AG20443 (cell line): ENCODE measurements around the gene SHROOM4.

Experiments used
- DNase-seq: peaks from one replicate; pipeline ENCODE4 v3.0.0; 2012; ENCODE audit warnings: low spot score, mixed read lengths

Gene SHROOM4

DNA sequence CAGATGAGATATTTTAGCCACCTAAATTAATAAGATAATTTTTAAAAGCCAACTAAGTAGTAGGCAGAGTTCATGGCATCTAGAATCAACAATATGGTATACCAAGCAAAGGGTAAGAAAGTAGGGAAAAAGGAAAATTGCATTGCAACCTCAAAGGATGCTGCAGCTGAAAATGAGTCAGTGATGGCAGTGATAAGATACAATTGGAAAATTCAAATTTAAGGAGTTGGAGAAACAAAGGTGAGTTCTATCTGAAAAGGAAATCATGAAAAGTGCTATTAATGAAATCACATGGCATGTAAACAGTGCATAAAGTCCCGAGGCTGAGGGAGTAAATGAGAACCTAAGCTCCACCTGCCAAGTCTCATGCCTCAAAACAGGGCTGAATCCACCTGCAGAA is 33.9 kb downstream of the SHROOM4 start:
- DNase-seq, result no peak

DNA sequence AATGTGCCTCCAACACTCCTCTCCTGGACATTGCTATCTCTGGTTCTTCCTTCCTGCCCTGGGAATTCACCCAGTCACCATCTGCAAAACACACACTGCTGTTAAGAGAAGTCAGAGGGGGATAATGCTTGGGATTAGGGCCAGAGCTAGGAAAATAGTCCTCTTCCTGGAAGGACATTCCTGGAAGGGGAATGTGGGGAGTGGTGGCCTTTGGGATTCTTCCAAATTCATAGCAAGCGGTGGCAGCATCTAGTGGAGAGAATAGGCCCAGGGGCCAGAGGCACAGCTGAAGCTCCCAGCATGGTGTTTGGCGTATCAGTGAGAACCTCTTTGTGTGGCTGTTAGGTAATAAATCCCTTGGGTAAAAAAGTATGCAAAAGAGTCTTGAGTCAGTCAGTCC is 34.3 kb downstream of the SHROOM4 start:
- peak; percentile 10 for DNase-seq

DNA sequence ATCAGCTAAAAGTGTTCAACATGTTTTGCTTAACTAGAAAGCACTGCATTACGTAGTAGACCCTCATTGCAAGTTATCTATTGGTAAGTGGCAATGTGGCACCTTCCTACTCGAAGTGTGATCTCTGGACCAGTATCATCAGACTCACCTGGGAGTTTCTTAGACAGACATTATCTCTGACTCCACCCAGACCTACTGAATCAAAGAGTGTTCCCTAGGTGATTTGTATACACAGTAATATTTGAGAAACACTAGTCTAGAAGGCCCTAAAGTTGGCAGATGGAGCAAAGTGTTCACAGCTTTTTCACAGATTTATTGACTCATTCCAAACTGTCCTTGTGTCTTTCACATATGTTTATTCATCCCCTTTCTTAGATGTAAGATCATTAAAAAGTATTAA is 35.7 kb downstream of the SHROOM4 start:
- no peak for DNase-seq

DNA sequence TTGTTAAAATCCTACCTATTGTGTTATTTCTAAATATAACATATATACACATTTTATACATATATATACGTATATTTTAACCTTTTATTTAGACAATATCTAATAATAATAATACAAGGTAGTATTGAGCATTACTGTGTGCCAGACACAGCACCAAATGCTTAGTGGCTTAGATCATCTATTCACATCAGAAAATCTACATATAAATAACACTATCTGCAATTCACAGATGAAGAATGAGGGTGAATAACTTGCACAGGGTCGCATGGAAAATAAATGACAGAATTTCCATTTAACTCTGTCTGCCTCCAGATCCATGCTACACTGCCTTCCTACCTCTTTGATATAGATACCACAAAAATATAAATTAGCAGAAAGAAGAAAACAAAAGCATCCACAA is 37.7 kb downstream of the SHROOM4 start:
- DNase-seq, result no peak

DNA sequence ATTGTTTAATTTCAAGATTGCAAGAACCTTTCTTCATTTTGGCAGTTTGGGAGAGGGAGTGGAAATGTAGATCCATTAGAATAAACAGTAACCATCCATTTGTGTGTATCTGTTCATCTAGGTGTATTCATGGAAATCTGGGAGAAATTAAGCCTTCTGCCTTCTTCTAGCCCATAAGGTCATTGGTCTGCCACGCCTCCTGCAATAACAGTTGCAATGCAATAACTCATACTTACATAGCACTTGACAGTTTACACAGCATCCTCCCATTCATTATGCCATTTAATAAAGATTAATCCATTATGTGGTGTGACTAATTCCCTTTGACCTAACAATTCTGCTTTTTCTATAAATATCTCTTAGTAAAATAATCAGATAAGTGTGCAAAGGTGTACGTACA is 42.6 kb downstream of the SHROOM4 start:
- DNase-seq, result no peak

DNA sequence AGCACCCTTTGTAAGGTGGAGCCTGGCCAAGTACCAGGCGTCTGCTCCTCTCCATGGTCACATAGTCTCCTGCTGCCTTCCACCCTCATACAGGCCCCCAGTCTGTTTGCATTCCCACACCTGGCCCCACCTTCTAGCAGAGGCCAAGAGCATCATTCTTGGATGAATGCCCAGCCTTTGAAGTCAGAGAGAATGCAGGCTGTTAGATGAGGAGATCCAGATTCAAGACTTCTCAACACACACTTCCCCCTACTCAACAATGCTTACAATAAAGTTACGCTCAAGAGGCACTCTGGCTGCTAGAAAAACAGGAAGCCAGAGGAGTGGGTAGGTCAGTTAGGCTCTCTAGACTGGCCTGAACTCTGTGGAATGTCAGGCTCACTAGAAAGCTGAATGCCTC is 43.3 kb downstream of the SHROOM4 start:
- DNase-seq, result no peak

DNA sequence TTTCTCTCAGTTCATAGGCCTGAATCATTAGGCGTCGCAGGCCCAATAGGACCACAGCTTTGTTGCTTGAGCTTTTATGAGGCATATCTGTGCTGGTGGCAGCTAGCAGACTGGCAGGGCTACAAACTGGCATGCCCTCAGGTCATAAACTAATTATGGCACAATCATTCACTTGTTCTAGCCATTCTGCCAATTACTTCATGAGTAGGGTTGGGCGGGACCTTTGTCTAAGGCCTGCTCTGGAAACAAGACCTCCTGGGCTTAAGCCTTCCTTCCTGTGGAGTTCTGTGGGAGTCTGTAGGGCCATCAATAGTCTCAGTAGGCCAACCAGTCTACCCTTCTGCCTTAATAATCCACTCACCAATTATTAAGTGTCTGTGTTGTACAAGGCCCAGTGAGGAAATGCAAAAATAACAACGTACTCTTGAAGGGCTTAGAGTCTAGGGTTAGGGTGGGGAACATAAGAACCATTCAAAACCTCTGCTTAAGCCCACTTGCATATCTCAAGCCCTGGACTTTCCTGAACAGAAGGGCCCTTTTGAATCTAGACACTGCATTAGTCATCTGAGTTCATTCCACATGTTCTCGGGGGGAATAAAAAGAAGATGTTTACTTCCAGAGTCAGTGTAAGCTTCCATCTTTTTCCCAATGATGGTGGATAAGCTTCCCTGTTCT is 44.5 kb downstream of the SHROOM4 start:
- DNase-seq, result no peak

DNA sequence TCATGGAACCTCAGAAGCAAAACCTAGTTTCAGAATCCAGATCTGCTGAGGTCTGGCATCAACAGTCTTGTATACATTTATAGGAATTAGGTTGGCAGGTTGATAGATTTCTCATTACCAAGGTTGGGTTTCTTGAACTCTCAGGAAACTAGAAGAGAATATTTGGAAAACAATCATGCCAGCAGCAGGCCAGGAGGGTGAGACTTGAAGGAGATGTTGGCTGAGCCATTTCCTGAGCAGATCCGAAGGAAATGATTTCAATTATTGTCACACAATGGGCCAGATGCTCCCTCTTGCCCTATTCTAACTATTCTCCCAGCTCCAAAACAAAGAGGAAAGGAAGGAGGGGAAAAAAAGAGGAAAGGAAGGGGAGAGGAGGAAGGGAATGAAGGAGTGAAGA is 45.2 kb downstream of the SHROOM4 start:
- no peak for DNase-seq

DNA sequence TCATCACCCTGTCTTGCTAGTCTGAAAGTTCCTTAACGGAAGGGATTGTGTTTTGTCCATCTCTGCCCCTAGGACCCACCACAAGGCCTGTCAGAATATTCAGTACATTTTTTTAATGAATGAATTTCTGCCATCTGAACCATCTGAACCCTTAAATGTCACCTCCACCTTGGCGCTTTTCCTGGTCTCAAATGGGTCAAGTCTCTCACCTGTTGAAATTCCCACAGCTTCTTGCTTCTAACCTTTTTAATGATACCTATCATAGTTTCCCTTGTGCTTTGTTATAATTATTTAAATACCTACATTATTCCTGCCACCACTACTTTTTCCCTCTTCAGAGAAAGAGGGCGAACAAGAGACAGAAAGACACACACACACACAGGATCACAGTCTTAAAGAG is 48.0 kb downstream of the SHROOM4 start:
- no peak for DNase-seq

DNA sequence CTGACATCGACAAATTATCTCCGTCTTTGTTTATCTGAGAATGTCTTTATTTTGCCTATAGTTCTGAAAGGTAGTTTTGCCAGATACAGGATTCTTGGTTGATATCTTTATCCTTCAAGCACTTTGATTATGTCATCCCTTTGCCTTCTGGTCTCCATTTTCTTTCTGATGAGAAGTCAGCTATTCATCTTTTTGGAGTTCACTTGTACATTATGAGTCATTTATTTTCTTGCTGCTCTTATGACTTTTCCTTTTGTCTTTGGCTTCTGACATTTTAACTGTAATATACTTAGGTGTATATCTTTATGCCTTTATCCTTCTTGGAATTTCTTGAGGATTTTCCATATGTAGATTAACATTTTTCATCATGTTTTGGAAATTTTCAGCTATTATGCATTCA is 51.4 kb downstream of the SHROOM4 start:
- DNase-seq, result no peak

DNA sequence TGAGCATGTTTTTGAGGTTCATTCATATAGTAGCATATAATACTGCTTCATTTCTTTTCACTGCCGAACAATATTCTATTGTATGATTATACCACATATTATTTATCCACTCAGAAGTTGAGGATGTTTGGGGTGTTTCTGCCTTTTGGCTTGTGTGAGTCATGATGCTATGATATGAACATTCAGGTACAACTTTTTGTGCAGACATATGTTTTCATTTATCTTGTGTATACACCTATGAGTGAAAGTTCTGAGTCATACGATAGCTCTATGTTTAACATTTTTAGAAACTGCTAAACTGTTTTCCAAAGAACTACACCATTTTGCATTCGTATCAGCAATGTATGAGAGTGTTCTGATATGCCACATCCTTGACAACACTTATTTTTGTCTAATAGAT is 57.7 kb downstream of the SHROOM4 start:
- no peak for DNase-seq

DNA sequence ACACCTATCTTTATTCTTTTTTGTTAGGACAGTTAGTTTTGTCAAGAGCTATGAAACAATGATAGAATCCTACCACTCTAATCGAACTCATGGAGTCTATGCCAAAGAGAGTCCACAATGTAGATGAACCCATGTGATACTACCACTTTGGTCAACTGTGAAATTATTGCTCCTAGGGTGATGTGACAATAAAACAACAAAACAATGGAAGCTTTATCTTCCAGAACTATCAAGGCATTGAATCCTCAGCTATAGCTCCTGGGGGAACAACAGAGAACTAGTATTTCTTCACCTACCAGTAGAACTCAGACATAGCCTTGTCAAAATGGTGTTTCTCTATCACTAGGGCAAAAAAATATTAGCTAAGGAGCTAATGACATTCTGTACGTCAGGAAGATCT is 62.9 kb downstream of the SHROOM4 start:
- DNase-seq, result no peak

DNA sequence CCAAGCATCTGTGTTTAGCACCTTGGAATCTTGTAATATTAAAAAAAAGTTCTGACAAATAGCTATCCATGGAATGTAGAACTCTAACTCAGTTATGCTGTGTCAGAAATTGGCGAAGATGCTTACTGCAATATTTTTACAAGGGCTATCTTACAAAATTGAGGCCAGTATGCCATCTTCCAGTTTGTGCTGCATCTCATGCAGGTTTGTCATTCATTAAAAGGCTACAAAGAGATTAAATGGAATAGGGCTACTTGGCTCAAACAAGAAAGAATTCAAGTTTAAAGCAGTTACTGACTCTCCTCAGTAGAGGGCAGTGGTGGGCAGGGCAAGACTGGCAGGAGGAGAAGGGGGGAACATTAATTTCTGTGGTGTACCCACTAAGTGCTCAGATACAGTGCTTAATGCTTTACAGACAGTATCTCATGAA is 66.5 kb downstream of the SHROOM4 start:
- DNase-seq, result peak; percentile 31

DNA sequence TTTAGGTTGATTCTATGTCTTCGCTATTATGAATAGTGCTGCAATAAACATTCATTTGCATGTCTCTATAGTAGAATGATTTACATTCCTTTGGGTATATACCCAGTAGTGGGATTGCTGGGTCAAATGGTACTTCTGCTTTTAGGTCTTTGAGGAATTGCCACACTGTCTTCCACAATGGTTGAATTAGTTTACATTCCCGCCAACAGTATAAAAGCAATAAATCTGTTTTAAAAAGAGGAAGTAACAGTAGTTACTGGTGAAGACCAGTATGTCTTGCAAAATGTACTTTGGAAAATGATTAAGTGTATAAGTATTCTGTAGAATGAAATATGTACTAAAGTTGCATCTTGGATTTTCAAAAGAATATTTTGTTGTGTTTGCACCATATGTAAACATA is 77.3 kb downstream of the SHROOM4 start:
- no peak for DNase-seq

DNA sequence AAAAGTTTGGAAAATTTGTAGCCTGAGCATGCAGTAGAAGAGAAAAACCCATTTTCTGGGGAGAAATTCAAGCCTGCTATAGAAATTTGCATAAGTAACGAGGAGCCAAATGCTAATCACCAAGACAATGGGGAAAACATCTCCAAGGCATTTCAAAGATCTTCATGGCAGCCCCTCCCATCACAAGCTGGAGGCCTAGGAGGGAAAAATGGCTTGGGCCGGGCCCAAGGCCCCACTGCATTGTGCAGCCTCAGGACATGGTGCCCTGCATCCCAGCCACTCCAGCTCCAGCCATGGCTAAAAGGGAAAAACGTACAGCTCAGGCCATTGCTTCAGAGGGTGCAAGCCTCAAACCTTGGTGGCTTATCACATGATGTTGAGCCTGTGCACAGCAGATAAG is 87.7 kb downstream of the SHROOM4 start:
- no peak for DNase-seq

DNA sequence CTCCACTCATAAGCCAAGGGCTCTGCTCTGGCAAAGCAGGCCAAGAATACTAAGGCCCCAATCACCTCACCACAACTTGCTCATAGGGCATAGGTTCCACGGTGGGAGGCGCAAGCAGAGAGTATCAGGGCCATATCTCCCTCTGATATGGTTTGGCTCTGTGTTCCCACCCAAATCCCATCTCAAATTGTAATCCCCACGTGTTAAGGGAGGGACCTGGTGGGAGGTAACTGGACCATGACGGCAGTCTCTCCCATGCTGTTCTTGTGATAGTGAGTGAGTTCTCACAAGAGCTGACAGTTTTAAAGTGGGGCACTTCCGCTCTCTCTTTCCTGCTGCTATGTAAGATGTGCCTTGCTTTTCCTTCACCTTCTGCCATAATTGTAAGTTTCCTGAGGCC is 88.7 kb downstream of the SHROOM4 start:
- no peak for DNase-seq

DNA sequence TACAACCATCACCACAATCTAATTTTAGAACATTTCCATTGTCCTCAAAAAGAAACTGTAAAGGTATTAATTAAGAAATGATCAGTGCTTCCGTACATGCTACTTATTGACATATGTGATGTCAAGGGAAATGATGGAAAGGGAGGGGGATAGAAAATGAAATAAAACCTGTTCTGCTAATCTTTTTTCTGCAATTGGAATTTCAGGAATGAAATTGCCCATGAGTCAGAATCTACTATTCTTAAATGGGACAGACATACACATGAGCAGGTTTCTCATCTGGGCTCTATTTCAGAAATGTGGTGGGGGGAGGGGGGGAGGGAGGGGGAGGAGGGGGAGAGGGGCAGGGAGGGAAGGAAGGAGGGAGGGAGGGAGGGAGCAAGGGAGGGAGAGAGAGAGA is 91.0 kb downstream of the SHROOM4 start:
- no peak for DNase-seq

DNA sequence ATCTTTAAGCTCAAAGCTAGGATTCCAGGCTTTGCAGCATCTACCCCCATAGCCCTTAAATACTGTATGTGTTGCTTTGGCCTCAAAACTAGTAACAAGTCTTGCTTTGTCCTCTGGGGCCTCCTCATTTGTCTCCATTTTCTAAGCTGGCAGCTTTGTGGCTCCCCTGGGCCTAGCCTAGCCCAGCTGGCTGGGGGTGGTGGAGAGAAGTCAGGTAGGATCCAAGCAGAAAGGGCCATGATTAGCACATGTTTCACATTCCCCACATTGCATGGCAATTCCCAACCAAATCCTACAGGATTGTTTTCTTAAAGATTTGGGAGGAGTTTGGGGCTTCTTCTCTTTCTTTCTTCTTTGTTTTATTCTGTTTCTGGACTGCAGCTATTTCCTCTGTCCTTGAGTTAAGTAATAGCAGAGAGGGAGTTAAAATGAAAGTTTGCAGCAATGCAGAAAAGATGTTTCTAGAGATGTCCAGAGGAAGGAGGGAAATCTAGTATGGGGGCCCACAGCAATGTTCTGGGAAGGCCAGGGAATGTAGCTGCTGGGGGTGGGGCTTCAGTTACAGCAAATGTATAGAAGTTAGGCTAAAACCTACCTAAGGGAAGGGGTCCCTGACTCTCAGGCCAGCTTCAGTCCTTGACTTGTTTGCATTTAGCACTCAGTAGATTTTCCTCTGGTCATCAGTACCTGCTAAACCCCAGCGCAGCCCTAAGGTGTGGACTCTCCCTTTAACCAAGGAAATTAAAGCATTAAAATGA is 92.1 kb downstream of the SHROOM4 start:
- DNase-seq, result no peak

DNA sequence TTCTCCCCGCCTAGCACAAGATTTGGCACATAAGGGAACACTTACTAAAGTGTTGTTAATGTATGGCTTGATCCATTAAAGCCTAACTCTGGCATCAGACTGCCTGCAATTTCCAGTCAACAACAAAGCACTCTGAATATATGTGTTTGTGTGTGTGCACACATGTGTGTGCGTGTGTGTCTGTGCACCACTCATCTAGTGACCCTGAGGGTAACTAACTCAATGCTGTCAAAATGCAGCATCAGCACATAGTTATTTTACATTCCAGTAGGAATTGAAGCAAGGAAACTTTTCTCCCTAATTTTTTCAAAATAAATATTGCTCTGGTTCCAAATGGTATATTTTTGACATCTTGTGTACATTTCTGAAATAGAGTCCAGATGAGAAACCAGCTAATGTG is 94.4 kb downstream of the SHROOM4 start:
- DNase-seq, result no peak

DNA sequence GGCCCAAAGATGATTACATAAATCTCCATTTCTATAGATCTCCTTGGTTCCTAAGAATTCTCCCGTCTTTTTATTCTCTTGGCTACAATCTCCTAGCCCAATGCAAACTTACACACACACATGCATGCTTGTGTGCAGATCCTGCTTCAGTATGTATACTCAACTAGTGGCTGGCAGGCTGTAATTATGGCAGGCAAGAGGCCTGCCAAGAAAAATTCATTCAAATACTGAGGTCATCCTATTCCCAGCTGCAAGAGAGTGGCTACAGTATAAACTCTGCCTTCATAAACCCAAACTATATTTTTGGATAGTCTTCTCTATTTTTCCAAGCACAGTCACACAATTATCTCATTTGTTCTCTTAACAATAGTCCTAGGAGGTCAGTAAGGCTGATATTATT is 95.2 kb downstream of the SHROOM4 start:
- peak; percentile 17 for DNase-seq

DNA sequence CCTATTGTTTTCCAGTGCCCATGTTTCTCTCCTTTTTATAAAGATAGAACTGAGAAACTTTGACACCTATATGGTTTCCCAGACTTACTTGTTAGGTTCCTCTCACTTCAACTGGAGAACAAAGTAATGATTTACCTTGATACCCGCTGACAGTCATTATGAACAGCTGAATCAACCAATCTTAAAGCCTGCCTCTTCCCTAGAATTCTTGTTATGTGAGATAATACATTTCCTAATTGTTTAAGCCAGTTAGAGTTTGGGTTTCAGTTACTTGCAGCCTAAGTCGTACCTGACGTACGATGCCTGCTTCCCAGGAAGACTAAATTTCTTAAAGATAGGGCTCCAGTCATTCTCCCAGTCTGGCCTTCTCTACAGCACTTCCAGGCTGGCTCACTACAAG is 97.3 kb downstream of the SHROOM4 start:
- DNase-seq, result no peak

DNA sequence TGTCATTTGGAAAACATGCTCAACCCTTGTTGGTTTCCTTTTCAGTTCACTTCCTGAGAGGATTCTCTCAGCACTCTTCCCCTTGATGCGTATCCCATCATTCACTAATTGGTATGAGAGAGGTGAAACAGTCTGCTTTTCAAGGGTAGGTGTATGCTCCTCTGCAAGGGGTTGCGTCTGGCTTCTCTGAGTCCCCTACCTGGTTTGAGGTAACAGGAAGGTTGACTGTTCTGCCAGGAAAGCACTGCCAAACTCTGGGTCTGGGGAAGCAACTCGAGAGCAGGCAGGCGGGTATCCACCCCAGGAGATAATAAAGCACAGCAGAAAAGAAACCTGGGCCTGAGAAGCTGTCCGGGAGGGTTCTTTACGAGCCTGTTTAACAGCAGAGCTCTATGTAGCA is 101.2 kb downstream of the SHROOM4 start:
- DNase-seq, result no peak

DNA sequence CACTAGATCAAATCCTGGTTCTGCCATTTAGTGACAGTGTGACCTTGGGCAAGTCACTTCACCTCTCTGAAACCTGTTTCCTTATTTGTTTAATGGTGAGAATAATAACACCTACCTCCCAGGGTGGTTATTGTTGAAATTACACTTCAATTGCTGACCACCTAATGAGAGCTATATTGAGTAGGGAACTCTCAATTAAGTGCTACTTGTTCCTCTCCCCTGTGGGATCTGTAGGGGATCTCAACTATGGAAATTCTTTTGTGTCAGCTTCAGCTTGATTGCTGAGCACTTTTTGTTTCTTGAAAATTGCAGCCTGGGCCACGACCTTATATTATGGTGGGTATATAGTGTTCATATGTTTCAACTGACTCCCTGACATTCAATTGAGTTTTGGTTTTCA is 102.1 kb downstream of the SHROOM4 start:
- no peak for DNase-seq
